Liver (tissue), 9 donors: ENCODE results near the gene LGALS4. TPM values are rescaled to one million over a fixed set of nuclear protein-coding genes. Genes with fewer than 3 reads are reported as not detected.
"Not testable (repeated sequence)": the region's sequence is repeated elsewhere in the genome, so short reads cannot be mapped to it uniquely, and the experiment has no call there.

ENCODE experiments used
- DNase-seq: peaks from one replicate; pipeline ENCODE4 v3.0.0-alpha.2; 2017; ENCODE audit warnings: low spot score
- H3K27ac ChIP-seq, 2 donors: one replicate each; pipeline ENCODE4 v1.7.0; 2013; ENCODE audit warnings: inconsistent platforms in 2 of 2, low read length in 2 of 2, control low read depth in 1 of 2, low read depth in 1 of 2, mild to moderate bottlenecking in 1 of 2
- H3K27me3 ChIP-seq, 4 donors: one replicate each; pipeline versions ENCODE4 v1.6.1 to v1.7.0; 2013; ENCODE audit warnings: low read length in 3 of 4, inconsistent platforms in 1 of 4, mild to moderate bottlenecking in 1 of 4, moderate library complexity in 1 of 4; ENCODE audit not compliant: control insufficient read depth in 4 of 4, insufficient read depth in 4 of 4
- H3K36me3 ChIP-seq, 4 donors: one replicate each; pipeline versions ENCODE4 v1.6.1 to v1.7.0; 2013; ENCODE audit warnings: low read length in 3 of 4, mild to moderate bottlenecking in 3 of 4, low read depth in 1 of 4, moderate library complexity in 1 of 4; ENCODE audit not compliant: control insufficient read depth in 4 of 4, insufficient read depth in 3 of 4
- H3K4me1 ChIP-seq, 4 donors: one replicate each; pipeline versions ENCODE4 v1.6.1 to v1.7.0; 2013; ENCODE audit warnings: low read length in 3 of 4, mild to moderate bottlenecking in 3 of 4, moderate library complexity in 1 of 4; ENCODE audit not compliant: control insufficient read depth in 4 of 4, insufficient read depth in 4 of 4
- H3K4me3 ChIP-seq, 3 donors: one replicate each; pipeline versions ENCODE4 v1.6.1 to v1.7.0; 2013; ENCODE audit warnings: low read length in 3 of 3, control low read depth in 1 of 3, low read depth in 1 of 3, mild to moderate bottlenecking in 1 of 3
- H3K9ac ChIP-seq, 2 donors: one replicate each; pipeline ENCODE4 v1.7.0; 2013; ENCODE audit warnings: low read length in 2 of 2, mild to moderate bottlenecking in 2 of 2, moderate library complexity in 2 of 2, control low read depth in 1 of 2, low read depth in 1 of 2
- H3K9me3 ChIP-seq, 4 donors: one replicate each; pipeline versions ENCODE4 v1.6.1 to v1.7.0; 2013; ENCODE audit warnings: low read length in 3 of 4; ENCODE audit not compliant: control insufficient read depth in 4 of 4
- FOXA1 ChIP-seq: IDR thresholded peaks from 2 replicates; pipeline ENCODE4 v1.6.1; 2016; ENCODE audit warnings: antibody characterized with exemption
- HNF4A ChIP-seq, 2 donors: conservative IDR thresholded peaks; 2 replicates each; pipeline ENCODE4 v1.6.1; 2016; ENCODE audit warnings: antibody characterized with exemption in 2 of 2, mild to moderate bottlenecking in 2 of 2
- NR2F2 ChIP-seq: IDR thresholded peaks from 2 replicates; pipeline ENCODE4 v1.6.1; 2016; ENCODE audit warnings: antibody characterized with exemption
- RAD21 ChIP-seq, 2 donors: IDR thresholded peaks; 2 replicates each; pipeline ENCODE4 v1.6.1; 2016; ENCODE audit warnings: antibody characterized with exemption in 2 of 2, mild to moderate bottlenecking in 2 of 2
- RXRA ChIP-seq, 2 donors: IDR thresholded peaks; 2 replicates each; pipeline ENCODE4 v1.6.1; 2017 to 2018; ENCODE audit warnings: antibody characterized with exemption in 2 of 2, mild to moderate bottlenecking in 1 of 2
- SP1 ChIP-seq: IDR thresholded peaks from 2 replicates; pipeline ENCODE4 v1.6.1; 2018; ENCODE audit warnings: antibody characterized with exemption, mild to moderate bottlenecking
- WGBS: extraction: QIAGEN DNeasy Blood & Tissue Kit; methylation state at CpG from one replicate; pipeline ENCODE4 v1.1.7; 2013; 5-methylcytosine and 5-hydroxymethylcytosine counted together
- polyA plus RNA-seq, 2 donors: library from polyadenylated mRNA; stranded (reverse) in 1 of 2; unstranded in 1 of 2; fragments of 200-250 nt in 1 of 2; fragments of >200 nt in 1 of 2; fragmentation: Nextera tagmentation in 1 of 2; extraction: Ambion mirVana in 1 of 2; gene quantifications; one replicate each; pipeline versions ENCODE4 v1.2.1 to v1.2.3, GENCODE V29; 2013 to 2015
- total RNA-seq, 2 donors: library from RNA; depleted of rRNA; stranded (reverse); fragments of >200 nt; gene quantifications; one replicate each; pipeline ENCODE4 v1.2.3, GENCODE V29; 2014
- TF ChIP-seq, protein P1 (sequence below): fragments of 150-350 bp; IDR thresholded peaks from 2 replicates; pipeline ENCODE4 v1.5.1; 2017; ENCODE audit warnings: improper control_type of control experiment, low read depth, low read length; ENCODE audit not compliant: missing input control
- TF ChIP-seq, protein P2 (sequence below): IDR thresholded peaks from 2 replicates; pipeline ENCODE4 v1.6.1; 2016; ENCODE audit warnings: antibody characterized with exemption
- donor health status: healthy.
- donor health status: healthy.
- donor health status: healthy.
- donor health status: healthy.
- donor health status: healthy.

LGALS4 gene
- total and polyA plus RNA-seq, 4 donors: 0.42 to 40.6 (median 12.1) TPM

DNA sequence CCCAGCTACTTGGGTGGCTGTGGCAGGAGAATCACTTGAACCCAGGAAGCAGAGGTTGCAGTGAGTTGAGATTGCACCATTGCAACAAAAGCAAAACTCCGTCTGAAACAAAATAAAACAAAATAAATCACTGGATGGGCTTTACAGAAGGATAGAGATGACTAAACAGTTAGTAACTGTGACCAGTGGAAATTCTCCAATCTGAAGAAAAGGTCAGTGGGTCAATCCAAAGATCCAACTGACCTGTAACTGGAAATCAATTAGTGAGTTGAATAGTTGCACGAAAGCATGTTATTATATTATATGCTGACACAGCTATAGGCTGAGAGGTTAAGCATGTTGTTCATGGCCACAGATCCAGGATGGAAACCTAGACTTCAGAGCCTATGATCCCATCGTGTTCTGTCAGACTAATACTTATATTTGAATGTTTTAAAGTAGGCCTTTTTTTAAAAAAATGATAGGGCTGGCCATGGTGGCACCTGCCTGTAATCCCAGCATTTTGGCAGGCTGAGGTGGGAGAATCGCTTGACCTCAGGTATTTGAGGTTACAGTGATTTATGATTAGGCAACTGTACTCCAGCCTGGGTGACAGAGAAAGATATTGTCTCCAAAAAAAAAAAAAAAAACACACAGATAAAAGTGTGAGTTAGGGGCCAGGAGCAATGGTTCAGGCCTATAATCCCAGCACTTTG lies 17.4 kb upstream of the LGALS4 start:
- H3K36me3 ChIP-seq: peaks cover 4 to 15% (median 8%) of the 10 kb centered on the region in 4 donors

DNA sequence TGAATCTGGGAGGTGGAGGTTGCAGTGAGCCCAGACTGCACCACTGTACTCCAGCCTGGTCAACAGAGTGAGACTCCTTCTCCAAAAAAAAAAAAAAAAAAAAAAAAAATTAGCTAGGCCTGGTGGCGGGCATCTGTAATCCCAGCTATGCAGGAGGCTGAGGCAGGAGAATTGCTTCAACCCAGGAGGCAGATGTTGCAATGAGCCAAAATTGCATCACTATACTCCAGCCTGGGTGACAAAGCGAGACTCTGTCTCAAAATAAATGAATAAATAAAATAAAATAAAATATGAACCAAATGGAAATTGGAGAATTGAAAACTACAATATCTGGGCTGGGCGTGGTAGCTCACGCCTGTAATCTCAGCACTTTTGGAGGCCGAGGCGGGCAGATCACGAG lies 16.5 kb upstream of the LGALS4 start:
- not testable (repeated sequence) for H3K4me3 ChIP-seq
- WGBS: 73% methylated on average over 7 of the region's 7 CpGs

More for the DNA sequence above, 17.4 kb upstream of the LGALS4 start:
- TF ChIP-seq RAD21 (IDR thresholded peaks at IDR 0.05): no peak
- peak in 1 of 2 donors; percentile 62 for TF ChIP-seq RXRA (IDR thresholded peaks at IDR 0.05)
- peak; percentile 51 for TF ChIP-seq NR2F2
- TF ChIP-seq HNF4A (conservative IDR thresholded peaks at IDR 0.05): peak; percentile 47 to 49
- TF ChIP-seq FOXA1: no peak
- Histone ChIP-seq H3K4me3 (peak overlapping the region in 1 of 3 donors; percentile 65), H3K27me3 (no peaks in the 10 kb centered on the region), H3K27ac (peak overlapping the region; percentile 97 to 99), H3K9ac (no peak overlapping the region), H3K9me3 (no peaks in the 10 kb centered on the region), H3K4me1 (peaks cover 8 to 44% (median 24%) of the 10 kb centered on the region in 4 donors)
- 33% methylated on average over 4 of the region's 4 CpGs for WGBS
- DNase-seq: no peak

DNA sequence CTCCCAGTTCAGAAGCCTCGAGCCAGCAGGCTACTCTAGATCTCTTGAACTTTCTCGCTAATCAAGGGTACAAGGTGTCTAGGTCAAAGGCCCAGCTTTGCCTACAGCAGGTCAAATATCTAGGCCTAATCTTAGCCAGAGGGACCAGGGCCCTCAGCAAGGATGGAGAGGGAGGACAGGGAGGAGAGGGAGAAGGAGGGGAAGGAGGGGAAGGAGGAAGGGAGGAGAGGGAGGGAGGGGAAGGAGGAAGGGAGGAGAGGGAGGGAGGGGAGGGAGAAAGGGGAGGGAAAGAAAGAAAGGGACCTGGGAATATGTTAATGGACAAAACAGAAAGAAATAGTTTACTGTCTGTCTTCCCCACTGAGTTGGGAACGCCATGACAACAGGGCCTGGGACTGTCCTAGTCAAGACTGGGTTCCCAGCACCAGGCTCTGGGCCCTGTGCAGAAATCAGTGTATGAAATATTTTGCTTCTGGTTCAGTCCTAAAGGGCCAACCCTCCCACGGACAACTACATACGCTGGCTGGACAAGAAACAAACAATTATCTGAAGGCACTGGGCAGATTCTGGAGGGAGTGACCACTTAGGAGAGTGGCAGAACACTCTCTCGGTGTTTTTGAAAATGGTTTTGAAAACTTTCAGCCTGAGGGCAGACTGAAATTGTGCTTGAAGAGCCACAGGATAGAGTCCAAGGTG lies 14.3 kb upstream of the LGALS4 start:
- DNase-seq: no peak
- peaks cover 4 to 20% (median 16%) of the 10 kb centered on the region in 4 donors for H3K36me3 ChIP-seq
- TF ChIP-seq NR2F2: no peak
- H3K27me3 ChIP-seq: no peaks in the 10 kb centered on the region
- no peak overlapping the region for H3K27ac ChIP-seq
- WGBS: 74% methylated on average over 6 of the region's 6 CpGs
- no peak overlapping the region for H3K9ac ChIP-seq
- peaks cover 8 to 34% (median 21%) of the 10 kb centered on the region in 4 donors for H3K4me1 ChIP-seq
- H3K9me3 ChIP-seq: no peaks in the 10 kb centered on the region
- no peak overlapping the region for H3K4me3 ChIP-seq

More for the DNA sequence above, 16.5 kb upstream of the LGALS4 start:
- DNase-seq, H3K27me3 ChIP-seq, H3K9ac ChIP-seq, H3K9me3 ChIP-seq: not testable (repeated sequence)
- peaks cover 8 to 44% (median 24%) of the 10 kb centered on the region in 4 donors for H3K4me1 ChIP-seq
- peak overlapping the region in 1 of 2 donors; percentile 97 for H3K27ac ChIP-seq
- TF ChIP-seq HNF4A (conservative IDR thresholded peaks at IDR 0.05) (peak in 1 of 2 donors; percentile 27), RAD21 (IDR thresholded peaks at IDR 0.05) (peak; percentile 46 to 50), RXRA (IDR thresholded peaks at IDR 0.05) (peak; percentile 24 to 43), SP1 (peak; percentile 13)
- TF ChIP-seq, protein P1, sequence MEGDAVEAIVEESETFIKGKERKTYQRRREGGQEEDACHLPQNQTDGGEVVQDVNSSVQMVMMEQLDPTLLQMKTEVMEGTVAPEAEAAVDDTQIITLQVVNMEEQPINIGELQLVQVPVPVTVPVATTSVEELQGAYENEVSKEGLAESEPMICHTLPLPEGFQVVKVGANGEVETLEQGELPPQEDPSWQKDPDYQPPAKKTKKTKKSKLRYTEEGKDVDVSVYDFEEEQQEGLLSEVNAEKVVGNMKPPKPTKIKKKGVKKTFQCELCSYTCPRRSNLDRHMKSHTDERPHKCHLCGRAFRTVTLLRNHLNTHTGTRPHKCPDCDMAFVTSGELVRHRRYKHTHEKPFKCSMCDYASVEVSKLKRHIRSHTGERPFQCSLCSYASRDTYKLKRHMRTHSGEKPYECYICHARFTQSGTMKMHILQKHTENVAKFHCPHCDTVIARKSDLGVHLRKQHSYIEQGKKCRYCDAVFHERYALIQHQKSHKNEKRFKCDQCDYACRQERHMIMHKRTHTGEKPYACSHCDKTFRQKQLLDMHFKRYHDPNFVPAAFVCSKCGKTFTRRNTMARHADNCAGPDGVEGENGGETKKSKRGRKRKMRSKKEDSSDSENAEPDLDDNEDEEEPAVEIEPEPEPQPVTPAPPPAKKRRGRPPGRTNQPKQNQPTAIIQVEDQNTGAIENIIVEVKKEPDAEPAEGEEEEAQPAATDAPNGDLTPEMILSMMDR: peak; percentile 32
- TF ChIP-seq, protein P2, sequence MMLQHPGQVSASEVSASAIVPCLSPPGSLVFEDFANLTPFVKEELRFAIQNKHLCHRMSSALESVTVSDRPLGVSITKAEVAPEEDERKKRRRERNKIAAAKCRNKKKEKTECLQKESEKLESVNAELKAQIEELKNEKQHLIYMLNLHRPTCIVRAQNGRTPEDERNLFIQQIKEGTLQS: peak; percentile 85
- peaks cover 4 to 15% (median 10%) of the 10 kb centered on the region in 4 donors for H3K36me3 ChIP-seq

DNA sequence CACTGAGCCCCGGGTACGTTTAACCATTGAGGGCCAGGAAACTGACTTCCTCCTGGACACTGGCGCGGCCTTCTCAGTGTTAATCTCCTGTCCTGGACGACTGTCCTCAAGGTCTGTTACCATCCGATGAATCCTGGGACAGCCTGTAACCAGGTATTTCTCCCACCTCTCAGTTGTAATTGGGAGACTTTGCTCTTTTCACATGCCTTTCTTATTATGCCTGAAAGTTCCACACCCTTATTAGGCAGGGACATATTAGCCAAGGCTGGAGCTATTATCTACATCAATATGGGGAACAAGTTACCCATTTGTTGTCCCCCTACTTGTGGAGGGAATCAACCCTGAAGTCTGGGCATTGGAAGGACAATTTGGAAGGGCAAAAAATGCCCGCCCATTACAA lies 13.2 kb upstream of the LGALS4 start:
- H3K9me3 ChIP-seq, H3K27me3 ChIP-seq, H3K4me3 ChIP-seq, DNase-seq, H3K9ac ChIP-seq, H3K27ac ChIP-seq: not testable (repeated sequence)
- Histone ChIP-seq H3K4me1 (peaks cover 8 to 34% (median 21%) of the 10 kb centered on the region in 4 donors), H3K36me3 (peaks cover 4 to 22% (median 16%) of the 10 kb centered on the region in 4 donors)
- WGBS: 74% methylated on average over 7 of the region's 7 CpGs

DNA sequence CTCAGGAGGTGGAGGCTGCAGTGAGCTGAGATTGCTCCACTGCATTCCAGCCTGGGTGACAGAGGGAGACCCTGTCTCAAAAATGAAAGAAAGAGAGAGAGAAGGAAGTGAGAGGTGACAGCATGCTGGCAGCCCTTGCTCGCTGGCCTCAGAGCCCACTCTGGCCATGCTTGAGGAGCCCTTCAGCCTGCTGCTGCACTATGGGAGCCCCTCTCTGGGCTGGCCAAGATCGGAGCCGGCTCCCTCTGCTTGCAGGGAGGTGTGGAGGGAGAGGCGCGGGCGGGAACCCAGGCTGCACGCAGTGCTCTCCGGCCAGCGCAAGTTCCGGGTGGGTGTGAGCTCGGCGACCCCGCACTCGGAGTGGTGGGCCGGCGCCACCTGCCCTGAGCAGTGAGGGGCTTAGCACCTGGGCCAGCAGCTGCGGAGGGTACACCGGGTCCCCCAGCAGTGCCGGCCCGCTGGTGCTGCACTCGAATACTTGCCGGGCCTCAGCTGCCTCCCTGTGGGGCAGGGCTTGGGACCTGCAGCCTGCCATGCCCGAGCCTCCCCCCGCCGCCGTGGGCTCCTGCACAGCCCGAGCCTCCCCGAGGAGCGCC lies 8.6 kb upstream of the LGALS4 start:
- 97% methylated on average over 29 of the region's 29 CpGs for WGBS
- DNase-seq, H3K9ac ChIP-seq, H3K4me3 ChIP-seq, H3K9me3 ChIP-seq, H3K27me3 ChIP-seq, H3K27ac ChIP-seq: not testable (repeated sequence)
- peaks cover 0 to 15% (median 7%) of the 10 kb centered on the region in 4 donors for H3K4me1 ChIP-seq
- H3K36me3 ChIP-seq: peaks cover 9 to 29% (median 25%) of the 10 kb centered on the region in 4 donors
